ENCODE data around the gene HDC.

The HDC gene

DNA sequence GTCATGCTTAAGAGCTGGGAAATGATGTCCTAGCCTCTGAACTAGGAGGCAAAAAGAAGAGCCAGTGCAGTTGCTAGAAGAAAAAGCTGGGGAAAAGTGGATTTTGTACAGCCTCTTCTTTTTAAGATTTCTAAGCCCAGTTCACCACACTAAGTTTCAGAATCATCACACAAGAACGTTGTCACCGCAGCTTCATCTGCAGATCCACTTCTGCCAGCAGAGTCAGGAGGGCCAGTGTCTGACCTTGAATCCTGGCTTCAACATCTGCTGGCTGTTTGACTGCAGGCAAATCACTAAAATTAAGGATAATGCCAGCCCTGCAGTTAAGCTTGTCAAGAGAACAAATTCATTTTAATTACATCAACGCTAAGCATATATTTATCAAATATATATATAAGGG, 36.2 kb downstream of the HDC start:
- TF ChIP-seq, protein P1, sequence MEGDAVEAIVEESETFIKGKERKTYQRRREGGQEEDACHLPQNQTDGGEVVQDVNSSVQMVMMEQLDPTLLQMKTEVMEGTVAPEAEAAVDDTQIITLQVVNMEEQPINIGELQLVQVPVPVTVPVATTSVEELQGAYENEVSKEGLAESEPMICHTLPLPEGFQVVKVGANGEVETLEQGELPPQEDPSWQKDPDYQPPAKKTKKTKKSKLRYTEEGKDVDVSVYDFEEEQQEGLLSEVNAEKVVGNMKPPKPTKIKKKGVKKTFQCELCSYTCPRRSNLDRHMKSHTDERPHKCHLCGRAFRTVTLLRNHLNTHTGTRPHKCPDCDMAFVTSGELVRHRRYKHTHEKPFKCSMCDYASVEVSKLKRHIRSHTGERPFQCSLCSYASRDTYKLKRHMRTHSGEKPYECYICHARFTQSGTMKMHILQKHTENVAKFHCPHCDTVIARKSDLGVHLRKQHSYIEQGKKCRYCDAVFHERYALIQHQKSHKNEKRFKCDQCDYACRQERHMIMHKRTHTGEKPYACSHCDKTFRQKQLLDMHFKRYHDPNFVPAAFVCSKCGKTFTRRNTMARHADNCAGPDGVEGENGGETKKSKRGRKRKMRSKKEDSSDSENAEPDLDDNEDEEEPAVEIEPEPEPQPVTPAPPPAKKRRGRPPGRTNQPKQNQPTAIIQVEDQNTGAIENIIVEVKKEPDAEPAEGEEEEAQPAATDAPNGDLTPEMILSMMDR (IDR thresholded peaks at IDR 0.05; ENCODE audit: borderline replicate concordance, insufficient read depth, low read depth, low read length): no peak
- H3K4me3 ChIP-seq (ENCODE audit: low read depth, low read length): no peak overlapping the region

- TF ChIP-seq, protein P1 (IDR thresholded peaks at IDR 0.05; ENCODE audit: borderline replicate concordance, insufficient read depth, low read depth, low read length): no peak
- H3K4me3 ChIP-seq (ENCODE audit: low read depth, low read length): no peak overlapping the region
Measured at GRCh38 chr15:50228866-50229265, 36.7 kb downstream of the HDC start.

- H3K4me3 ChIP-seq (ENCODE audit: low read depth, low read length): no peak overlapping the region
- TF ChIP-seq, protein P1 (IDR thresholded peaks at IDR 0.05; ENCODE audit: borderline replicate concordance, insufficient read depth, low read depth, low read length): no peak
Measured at GRCh38 chr15:50227076-50227475, 38.5 kb downstream of the HDC start.

DNA sequence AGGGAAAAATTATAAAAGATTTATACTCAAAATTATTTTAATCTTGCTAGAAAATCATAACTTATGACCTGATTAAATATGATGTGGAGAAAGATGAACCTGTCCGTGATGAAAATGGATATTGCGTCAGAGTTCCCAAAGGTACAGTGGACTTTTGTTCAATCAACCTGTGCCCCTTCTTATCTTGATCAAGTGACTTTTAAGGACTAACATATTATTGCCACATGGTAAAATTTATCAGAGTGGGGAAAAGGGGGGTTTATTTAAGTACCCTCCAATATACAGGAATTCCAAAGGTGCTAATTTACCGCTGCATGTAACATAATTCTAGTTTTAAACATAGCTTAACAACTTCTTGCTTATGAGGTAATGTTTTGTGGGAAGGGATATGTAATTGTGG, 39.6 kb downstream of the HDC start:
- H3K4me3 ChIP-seq (ENCODE audit: low read depth, low read length): no peak overlapping the region
- TF ChIP-seq, protein P1 (IDR thresholded peaks at IDR 0.05; ENCODE audit: borderline replicate concordance, insufficient read depth, low read depth, low read length): no peak

- H3K4me3 ChIP-seq (ENCODE audit: low read depth, low read length): no peak overlapping the region
- TF ChIP-seq, protein P1 (IDR thresholded peaks at IDR 0.05; ENCODE audit: borderline replicate concordance, insufficient read depth, low read depth, low read length): no peak
Measured at GRCh38 chr15:50225057-50225456, 40.5 kb downstream of the HDC start.

DNA sequence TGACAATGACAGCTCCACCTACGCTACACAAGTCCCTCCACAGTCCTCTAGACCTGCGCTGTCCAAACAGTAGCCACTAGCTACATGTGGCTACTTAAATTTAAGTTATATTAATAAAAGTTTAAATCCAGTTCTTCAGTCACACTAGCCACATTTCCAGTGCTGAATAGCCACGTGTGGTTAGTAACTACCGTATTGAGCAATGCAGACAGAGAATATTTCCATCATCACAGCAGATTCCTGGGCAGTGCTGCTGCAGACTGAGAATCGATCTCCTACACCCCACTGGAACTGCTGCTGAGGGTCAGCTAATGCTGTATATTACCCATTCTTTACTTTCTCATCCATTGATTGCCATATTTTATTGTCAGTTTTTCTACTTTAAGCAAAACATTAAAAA, 40.9 kb downstream of the HDC start:
- no peak overlapping the region for H3K4me3 ChIP-seq (ENCODE audit: low read depth, low read length)
- TF ChIP-seq, protein P1 (IDR thresholded peaks at IDR 0.05; ENCODE audit: borderline replicate concordance, insufficient read depth, low read depth, low read length): no peak

DNA sequence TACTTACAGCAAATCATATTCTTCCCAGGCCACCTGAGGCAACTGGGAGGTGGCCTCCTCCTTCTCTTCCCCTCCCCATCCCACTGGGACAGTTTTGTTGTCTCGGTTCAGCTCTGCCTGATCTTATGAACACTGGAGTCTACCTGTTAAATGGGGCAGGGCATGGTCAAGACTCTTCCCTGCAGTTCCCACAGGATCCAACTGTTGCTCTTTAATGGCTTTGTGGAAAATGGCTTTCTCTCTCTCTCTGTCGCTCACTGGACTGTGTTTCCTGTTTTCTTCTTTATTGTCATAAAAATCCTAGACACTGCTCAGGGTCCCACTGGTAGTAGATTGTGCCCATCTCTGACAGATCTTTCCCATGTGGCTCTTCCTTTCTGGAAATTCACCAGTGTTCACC, 43.3 kb downstream of the HDC start:
- no peak overlapping the region for H3K4me3 ChIP-seq (ENCODE audit: low read depth, low read length)
- TF ChIP-seq, protein P1 (IDR thresholded peaks at IDR 0.05; ENCODE audit: borderline replicate concordance, insufficient read depth, low read depth, low read length): no peak

Measured in GM12875 (cell line).